Measurements from ENCODE around the gene IL2RA. TPM values are rescaled to one million over a fixed set of nuclear protein-coding genes. Genes with fewer than 3 reads are reported as not detected.
"Not testable (repeated sequence)": the region's sequence is repeated elsewhere in the genome, so short reads cannot be mapped to it uniquely, and the experiment has no call there.

The IL2RA gene
- total RNA-seq, 1 donor from 2014 or later, result not detected

GRCh38 chr10:6082496-6083395 is 20.6 kb upstream of the IL2RA start:
- DNase-seq (ENCODE audit: low read depth in 2 of 2), result no peak

DNA sequence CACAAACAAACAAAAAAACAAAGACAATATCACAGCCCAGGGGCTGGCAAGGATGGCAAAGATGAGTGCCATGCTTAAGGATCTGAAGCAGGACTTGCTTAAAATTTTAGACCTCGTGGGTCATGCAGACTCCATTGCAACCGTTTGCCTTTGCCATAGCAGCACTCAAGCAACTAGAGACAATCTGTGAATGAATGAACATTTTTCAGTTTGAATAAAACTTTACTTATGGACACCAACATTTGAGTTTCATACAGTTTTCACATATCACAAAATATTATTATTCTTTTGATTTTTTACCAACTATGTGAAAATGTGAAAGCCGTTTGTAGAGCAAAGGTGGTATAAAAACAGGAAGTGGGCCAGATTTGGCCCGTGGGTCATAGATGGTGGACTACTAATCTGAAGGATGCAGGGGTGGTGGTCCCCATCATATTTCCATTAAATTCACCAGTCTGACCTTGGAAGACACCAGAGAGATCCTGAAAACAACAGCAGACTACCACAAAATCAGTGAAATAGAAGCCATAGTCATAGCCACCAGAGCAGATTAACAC is 18.3 kb upstream of the IL2RA start:
- no peak for DNase-seq (ENCODE audit: low read depth in 2 of 2)

DNA sequence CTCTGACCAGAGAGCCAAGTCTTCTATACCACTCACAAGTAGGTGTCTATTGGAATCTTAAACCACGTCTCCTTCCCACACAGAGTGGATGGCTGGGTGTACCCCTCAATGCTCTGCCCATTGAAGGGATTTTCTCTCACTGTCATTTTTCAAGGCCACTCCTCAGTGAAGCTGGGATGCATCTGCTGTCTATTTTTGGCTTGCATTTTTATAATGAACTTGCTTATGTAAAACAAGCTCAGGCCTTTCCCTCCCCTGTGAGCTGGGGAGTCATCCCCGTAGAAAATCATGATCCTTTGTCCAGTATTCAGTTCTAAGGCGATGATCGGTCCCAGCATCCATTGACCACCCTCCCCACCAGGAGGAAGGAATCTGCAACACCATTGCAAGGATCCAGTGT is 16.9 kb upstream of the IL2RA start:
- DNase-seq (ENCODE audit: low read depth in 2 of 2), result no peak

GRCh38 chr10:6077071-6077675 is 15.0 kb upstream of the IL2RA start:
- DNase-seq (ENCODE audit: low read depth in 2 of 2), result no peak

DNA sequence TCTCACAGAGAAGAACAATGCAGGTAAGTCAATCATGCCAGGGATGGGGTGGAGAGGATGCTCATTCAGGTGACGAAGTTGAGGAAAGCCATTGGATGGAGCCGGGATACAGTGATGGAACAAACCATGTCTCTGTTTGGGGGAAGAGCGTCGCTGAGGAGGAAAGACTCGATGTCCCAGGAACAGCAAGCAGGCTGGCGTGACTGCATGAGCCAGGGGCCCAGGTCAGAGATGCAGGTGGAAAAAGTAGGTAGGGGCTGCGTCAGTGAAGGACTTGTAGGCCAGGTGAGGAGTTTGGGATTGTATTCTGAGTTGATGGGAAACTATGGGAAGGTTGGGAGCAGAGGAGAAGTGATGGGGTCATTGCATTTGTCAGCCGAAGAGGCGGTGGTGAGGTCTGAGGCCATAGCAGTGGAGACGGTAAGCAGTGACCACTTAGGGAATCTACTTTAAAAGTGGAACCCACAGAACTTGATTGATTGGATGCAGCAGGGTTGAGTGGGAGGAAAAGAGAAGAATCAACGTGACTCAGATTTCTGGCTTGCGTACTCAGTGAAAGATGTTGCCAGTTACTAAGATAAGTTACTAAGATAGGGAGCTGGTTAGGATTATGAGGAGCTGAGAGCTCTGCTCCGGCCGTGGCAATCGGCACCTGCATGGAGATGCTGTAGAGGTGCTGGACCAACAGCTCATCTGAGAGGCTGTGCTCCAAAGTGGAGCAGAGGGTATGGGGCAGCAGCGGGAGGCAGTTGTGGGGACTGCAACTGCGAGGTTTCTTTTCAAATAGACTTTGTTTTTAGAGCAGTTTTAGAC is 12.5 kb upstream of the IL2RA start:
- no peak for DNase-seq (ENCODE audit: low read depth in 2 of 2)

GRCh38 chr10:6072215-6072934 is 10.2 kb upstream of the IL2RA start:
- no peak for DNase-seq (ENCODE audit: low read depth in 2 of 2)

DNA sequence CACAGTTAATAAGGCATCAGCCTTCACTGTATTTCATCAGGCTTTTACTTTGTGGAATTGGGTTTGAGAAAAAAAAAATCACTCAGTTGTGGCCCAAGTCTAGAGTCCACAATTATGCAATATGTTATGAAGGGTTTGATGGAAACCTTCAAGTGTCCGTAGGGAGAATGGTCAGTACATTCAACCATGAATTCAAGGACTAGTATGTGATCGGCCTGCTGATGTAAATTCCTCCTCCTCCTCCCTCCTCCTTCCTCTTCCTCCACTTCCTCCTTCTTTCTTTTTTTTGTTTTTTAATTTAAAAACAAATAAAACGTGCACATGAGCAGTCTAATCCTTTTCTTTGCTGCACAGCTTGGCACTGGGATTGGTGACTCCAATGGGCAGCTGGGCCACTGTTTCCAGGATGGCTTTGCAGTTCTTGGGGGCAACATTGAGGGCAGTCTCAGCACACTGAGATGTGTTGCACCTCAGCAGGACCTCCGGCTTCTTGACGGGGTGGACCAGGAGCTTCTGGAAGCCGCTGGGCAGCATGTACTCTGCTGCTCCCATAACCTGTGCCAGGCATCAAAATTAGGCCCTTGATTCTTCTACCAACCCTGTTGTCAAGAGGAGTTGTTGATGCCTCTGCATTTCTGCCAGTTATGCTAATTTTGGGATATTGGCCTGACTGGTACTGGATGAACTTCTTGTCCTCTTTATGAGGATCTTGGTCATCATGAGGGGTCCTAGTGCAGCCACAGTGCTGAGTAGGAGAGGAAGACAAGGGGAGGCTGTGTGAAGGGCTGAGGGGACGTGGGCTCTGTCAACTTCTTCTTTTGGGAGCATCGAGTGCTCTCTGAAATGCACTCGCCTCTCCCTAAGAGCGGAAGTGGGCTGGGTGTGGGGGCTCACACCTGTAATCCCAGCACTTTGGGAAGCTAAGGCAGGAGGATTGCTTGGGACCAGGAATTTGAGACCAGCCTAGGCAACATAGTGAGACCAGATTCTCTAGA is 9.3 kb upstream of the IL2RA start:
- DNase-seq (ENCODE audit: low read depth in 2 of 2), result no peak

DNA sequence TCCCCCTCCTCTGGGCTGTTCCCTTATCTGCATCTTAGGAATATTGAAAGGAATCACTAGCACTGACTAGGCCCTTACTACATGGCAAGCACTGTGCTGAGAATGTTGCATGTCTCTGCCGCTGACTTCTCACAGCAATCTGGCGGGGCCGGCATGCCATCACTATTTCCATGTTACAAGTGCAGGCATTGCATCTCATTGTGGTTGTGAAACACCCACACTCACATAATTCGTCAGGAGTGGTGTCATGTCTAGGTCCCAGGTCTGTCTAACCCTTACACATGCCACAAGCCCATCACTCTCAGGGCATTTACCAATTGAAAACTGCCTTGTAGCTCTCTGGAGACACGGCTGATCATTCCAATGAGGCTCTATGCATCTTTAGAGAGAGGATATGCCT is 8.5 kb upstream of the IL2RA start:
- DNase-seq (ENCODE audit: low read depth in 2 of 2), result no peak

DNA sequence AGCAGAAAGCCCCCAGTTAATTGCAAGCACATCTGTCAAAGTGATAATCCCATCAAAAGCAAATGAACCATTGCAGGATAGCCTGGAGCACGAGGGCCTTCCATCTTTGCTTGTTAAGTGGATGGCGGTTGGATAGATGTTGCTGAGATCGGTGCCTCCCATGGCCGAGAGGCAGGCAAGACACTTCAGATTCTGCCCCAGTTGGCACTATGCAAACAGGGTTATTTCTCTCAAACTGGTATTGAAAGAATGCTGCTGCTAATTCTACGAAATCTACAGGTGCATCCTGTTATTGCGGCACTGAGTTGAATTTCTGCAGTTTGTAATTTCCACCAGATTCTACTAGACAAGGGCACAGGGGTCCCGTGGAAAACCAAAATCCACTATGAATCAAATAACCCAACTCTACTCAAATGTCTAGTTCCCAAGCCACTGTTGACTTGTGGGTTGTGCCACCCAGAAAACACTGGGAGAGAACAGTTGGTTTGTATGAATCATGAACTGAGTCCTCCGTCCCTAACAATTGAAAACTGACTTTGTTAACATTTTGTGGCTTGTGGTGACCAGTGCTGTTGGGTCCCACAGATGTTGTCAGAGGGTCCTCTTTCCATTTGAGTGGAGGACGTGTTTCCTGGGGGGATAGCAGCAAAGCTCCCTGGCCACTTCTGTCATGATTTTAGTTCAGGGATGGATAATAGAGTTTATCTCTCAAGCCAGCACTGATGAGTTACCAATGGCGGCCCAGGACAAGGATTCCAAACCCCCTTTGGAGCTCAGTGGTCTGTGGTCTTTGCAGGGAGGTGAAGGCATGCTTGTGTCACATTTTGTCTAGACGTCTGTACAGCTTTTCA is 7.1 kb upstream of the IL2RA start:
- DNase-seq (ENCODE audit: low read depth in 2 of 2), result peak in 1 of 2 donors; percentile 47

DNA sequence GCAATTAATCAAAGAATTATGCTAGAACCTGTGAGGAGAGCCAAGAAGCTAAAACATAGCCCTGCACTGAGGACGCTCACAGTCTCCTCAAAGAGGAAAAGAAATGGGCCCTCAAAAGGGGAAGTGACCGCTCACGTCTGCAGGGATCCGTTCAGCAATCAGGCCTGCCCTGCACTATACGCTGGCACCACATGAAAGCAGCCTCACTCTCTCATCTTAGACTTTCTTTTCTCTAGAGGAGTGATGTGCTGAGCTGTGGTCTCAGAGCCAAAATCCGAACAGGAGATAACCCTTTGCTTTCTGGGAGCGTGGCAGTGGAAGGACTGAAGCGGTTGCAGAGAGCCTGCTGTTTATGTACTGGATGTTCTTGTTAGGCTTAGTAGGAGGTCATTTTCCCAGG is 6.3 kb upstream of the IL2RA start:
- no peak for DNase-seq (ENCODE audit: low read depth in 2 of 2)

DNA sequence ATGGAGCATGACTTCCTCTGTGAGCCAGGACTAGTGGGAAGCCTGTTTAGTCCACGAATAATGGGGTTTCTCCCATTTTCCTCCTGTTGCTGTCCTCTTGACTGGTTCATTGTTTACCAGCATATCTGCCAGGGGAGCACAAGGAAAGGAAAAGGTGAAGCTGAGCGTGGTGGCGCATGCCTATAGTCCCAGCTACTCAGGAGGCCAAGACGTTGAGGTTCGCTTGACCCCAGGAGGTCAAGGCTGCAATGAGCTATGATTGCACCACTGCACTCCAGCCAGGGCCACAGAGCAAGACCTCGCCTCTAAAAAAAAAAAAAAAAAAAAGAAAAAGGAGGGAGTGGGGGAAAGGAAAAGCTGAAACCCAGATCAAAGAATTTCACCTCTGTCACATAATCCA is 5.8 kb upstream of the IL2RA start:
- no peak for DNase-seq (ENCODE audit: low read depth in 2 of 2)

GRCh38 chr10:6067457-6067856 is 5.3 kb upstream of the IL2RA start:
- no peak for DNase-seq (ENCODE audit: low read depth in 2 of 2)

DNA sequence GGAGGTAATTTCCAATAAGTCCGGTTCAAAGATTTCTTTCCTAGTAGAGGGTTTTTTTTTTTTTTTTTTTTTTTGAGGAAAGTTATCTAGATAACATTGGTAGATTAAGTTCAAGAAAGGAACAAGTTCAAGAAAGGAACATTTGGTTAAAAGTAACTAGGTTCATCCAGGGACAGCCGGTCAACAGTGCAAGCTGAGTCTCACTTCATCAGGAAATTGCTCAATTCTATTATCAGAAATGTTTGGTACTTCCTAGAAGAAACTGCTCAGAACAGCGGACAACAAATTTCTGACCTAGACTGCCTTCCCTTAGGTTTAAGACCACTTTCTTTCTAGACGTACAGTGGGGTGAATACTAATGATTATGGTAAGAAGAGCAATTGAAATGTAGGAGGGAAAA is 3.7 kb upstream of the IL2RA start:
- peak in 1 of 2 donors; percentile 14 for DNase-seq (ENCODE audit: low read depth in 2 of 2)

GRCh38 chr10:6065406-6065805 is 3.2 kb upstream of the IL2RA start:
- no peak for DNase-seq (ENCODE audit: low read depth in 2 of 2)

DNA sequence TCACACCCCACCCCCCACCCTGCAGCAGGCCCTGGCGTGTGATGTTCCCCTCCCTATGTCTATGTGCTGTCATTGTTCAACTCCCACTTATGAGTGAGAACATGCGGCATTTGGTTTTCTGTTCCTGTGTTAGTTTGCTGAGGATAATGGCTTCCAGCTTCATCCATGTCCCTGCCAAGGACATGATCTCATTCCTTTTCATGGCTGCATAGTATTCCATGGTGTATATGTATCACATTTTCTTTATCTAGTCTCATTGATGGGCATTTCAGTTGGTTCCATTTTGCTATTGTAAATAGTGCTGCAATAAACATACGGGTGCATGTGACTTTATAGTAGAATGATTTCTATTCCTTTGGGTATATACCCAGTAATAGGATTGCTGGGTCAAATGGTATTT is 2.6 kb upstream of the IL2RA start:
- DNase-seq (ENCODE audit: low read depth in 2 of 2), result not testable (repeated sequence)

- DNase-seq (ENCODE audit: low read depth in 2 of 2), result no peak
Measured at GRCh38 chr10:6064119-6064518, 2.0 kb upstream of the IL2RA start.

DNA sequence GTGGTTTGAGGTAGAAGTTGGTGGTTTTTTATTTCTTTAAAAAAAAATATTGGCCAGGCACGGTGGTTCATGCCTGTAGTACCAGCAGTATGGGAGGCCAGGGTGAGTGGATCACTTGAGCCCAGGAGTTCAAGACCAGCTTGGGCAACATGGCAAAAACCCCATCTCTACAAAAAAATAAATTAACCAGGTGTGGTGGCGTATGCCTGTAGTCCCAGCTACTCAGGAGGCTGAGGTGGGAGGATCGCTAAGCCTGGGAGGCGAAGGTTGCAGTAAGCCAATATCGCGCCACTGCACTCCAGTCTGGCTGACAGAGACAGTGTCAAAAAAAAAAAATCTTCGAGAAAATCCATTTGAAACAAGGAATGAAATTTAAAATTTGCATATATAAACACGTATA is 1.1 kb downstream of the IL2RA start:
- DNase-seq (ENCODE audit: low read depth in 2 of 2), result no peak

GRCh38 chr10:6059506-6059905 is 2.7 kb downstream of the IL2RA start:
- no peak for DNase-seq (ENCODE audit: low read depth in 2 of 2)
